ENCODE results near the gene HPCAL4.

DNA sequence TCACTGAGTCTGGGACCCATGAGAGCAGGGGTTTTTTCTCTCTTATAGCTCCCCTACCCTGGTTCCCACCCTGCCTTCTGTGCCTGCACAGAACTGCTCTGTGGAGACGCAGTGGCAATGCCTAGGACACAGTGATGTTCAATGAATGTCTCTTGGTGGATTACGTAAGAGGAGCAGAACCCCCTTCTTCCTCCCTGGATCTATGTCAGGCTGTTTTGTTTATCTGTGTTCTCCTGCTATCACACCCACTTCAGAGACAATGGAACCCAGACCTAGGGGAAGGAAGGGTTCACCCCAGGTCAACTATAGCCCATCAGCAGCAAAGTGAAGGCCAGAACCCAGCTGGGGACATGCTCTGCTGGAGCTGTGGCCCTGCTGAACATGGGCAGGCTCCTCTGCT, 2.0 kb downstream of the HPCAL4 start:
- TF ChIP-seq, protein P1, sequence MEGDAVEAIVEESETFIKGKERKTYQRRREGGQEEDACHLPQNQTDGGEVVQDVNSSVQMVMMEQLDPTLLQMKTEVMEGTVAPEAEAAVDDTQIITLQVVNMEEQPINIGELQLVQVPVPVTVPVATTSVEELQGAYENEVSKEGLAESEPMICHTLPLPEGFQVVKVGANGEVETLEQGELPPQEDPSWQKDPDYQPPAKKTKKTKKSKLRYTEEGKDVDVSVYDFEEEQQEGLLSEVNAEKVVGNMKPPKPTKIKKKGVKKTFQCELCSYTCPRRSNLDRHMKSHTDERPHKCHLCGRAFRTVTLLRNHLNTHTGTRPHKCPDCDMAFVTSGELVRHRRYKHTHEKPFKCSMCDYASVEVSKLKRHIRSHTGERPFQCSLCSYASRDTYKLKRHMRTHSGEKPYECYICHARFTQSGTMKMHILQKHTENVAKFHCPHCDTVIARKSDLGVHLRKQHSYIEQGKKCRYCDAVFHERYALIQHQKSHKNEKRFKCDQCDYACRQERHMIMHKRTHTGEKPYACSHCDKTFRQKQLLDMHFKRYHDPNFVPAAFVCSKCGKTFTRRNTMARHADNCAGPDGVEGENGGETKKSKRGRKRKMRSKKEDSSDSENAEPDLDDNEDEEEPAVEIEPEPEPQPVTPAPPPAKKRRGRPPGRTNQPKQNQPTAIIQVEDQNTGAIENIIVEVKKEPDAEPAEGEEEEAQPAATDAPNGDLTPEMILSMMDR (conservative IDR thresholded peaks at IDR 0.05 in 1 of 2, IDR thresholded peaks at IDR 0.05 in 1 of 2; ENCODE audit: extremely low read depth in 1 of 2, insufficient read depth in 1 of 2, low read depth in 1 of 2, low read length in 2 of 2): no peak
- TF ChIP-seq EZH2 (IDR thresholded peaks at IDR 0.05; ENCODE audit: borderline replicate concordance, low read length): no peak

Data from mammary epithelial cell (primary cell).